ENCODE data around the gene YWHAE.

DNA sequence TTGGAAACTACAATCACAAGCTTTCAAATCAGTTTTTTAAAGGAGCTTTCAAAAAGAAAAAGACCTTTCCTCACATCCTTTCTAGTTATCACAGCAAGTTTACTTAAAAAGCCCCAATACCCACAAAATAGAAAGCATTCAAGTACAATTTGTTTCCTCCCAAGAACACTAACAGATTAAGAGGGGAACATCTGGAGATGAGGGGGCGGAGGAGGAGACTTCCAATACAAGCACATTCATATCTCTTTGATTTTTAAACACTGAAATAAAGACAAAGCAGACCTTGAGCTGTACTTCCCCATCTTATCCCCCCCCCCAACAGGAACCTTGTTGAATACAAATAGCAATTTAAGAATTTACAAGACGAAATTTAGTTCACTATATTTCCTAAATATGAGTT is 2.0 kb downstream of the YWHAE start:
- no peak for TF ChIP-seq SP1 (CRISPR knock-in tag; conservative IDR thresholded peaks at IDR 0.05)
- no peak for TF ChIP-seq CTCF (IDR thresholded peaks at IDR 0.05)
- TF ChIP-seq NFYB (CRISPR knock-in tag; conservative IDR thresholded peaks at IDR 0.05; ENCODE audit: low read depth) = no peak
- TF ChIP-seq JUN (CRISPR knock-in tag; IDR thresholded peaks at IDR 0.05) = no peak
- TF ChIP-seq ZNF263 (CRISPR knock-in tag; IDR thresholded peaks at IDR 0.05; ENCODE audit: low read depth) = no peak
- TF ChIP-seq ZBTB21 (CRISPR knock-in tag; IDR thresholded peaks at IDR 0.05; ENCODE audit: borderline replicate concordance) = no peak
- no peak for TF ChIP-seq TEAD1 (CRISPR knock-in tag; IDR thresholded peaks at IDR 0.05)
- no peak for TF ChIP-seq IRF2 (CRISPR knock-in tag; IDR thresholded peaks at IDR 0.05; ENCODE audit: borderline replicate concordance, low read depth)
- TF ChIP-seq ZNF121 (CRISPR knock-in tag; IDR thresholded peaks at IDR 0.05) = no peak

Measured in WTC11 (cell line).